ENCODE measurements around the gene HVCN1.

- TF ChIP-seq CTCF (IDR thresholded peaks at IDR 0.05; ENCODE audit: insufficient read depth, low read length, poor library complexity, severe bottlenecking) = no peak
- TF ChIP-seq EZH2phosphoT487 (conservative IDR thresholded peaks at IDR 0.05; ENCODE audit: low read length) = no peak
Observed at GRCh38 chr12:110686294-110686903, 2.5 kb downstream of the HVCN1 start.
